NCI-H1417 treated with DMSO at 0.1 percent for 48 hours (cell line): ENCODE results near the gene SNAPC5.
"Not testable (repeated sequence)": the region's sequence is repeated elsewhere in the genome, so short reads cannot be mapped to it uniquely, and the experiment has no call there.

Experiments used
- DNase-seq: peaks from one replicate; lab custom pipeline; 2025; lab: John Stamatoyannopoulos, UW

Gene SNAPC5

GRCh38 chr15:66497502-66498455 lies at the start of gene SNAPC5:
SNAPC5 (minus strand) TSS chr15:66497762; CDS start chr15:66497731, 31 bp downstream.
- peak; percentile 65 for DNase-seq

- no peak for DNase-seq
These were observed 47.7 kb upstream of the SNAPC5 start for GRCh38 chr15:66545255-66545654.

- DNase-seq, result no peak
These were observed 45.3 kb upstream of the SNAPC5 start for GRCh38 chr15:66542896-66543295.

- no peak for DNase-seq
These were observed 37.5 kb upstream of the SNAPC5 start for GRCh38 chr15:66535056-66535455.

- DNase-seq, result no peak
These were observed 27.3 kb upstream of the SNAPC5 start for GRCh38 chr15:66524838-66525237.

- DNase-seq, result no peak
These were observed 26.4 kb upstream of the SNAPC5 start for GRCh38 chr15:66523926-66524325.

- DNase-seq, result no peak
These were observed 18.4 kb upstream of the SNAPC5 start for GRCh38 chr15:66515901-66516322.

GRCh38 chr15:66514586-66514985 lies 17.0 kb upstream of the SNAPC5 start:
- DNase-seq, result no peak

GRCh38 chr15:66508293-66508883 lies 10.8 kb upstream of the SNAPC5 start:
- no peak for DNase-seq

- no peak for DNase-seq
These were observed 8.3 kb upstream of the SNAPC5 start for GRCh38 chr15:66505818-66506217.

- DNase-seq, result no peak
These were observed 7.9 kb upstream of the SNAPC5 start for GRCh38 chr15:66505430-66505811.

GRCh38 chr15:66504563-66505429 lies 7.2 kb upstream of the SNAPC5 start, which contains the start of the genes RPL4 and ZWILCH:
RPL4 (minus strand) TSS chr15:66504855; CDS start chr15:66504790, 65 bp downstream.
ZWILCH (plus strand) TSS chr15:66505326; CDS start chr15:66505339, 13 bp downstream.
- peak; percentile 54 for DNase-seq

- DNase-seq, result no peak
These were observed 6.4 kb upstream of the SNAPC5 start for GRCh38 chr15:66503780-66504562.

GRCh38 chr15:66503041-66503648 lies 5.6 kb upstream of the SNAPC5 start:
- DNase-seq, result not testable (repeated sequence)

GRCh38 chr15:66502491-66502890 lies 4.9 kb upstream of the SNAPC5 start:
- DNase-seq, result no peak

- not testable (repeated sequence) for DNase-seq
These were observed 2.8 kb upstream of the SNAPC5 start for GRCh38 chr15:66500346-66500745.

- no peak for DNase-seq
These were observed 1.2 kb upstream of the SNAPC5 start for GRCh38 chr15:66498501-66499386.

- no peak for DNase-seq
These were observed 536 bp downstream of the SNAPC5 start for GRCh38 chr15:66496951-66497501.

- no peak for DNase-seq
These were observed 3.3 kb downstream of the SNAPC5 start for GRCh38 chr15:66494262-66494661.
